Neural progenitor cell (in vitro differentiated cells): ENCODE measurements around the gene OPCML. TPM values are rescaled to one million over a fixed set of nuclear protein-coding genes. Genes with fewer than 3 reads are reported as not detected.

Experiments used
- DNase-seq: peaks from one replicate; pipeline ENCODE4 v3.0.0-alpha.2; 2016; ENCODE audit warnings: low spot score
- H2AFZ ChIP-seq: fragments of 200-600 bp; sonication (generic); replicated peaks from 2 replicates; pipeline ENCODE4 v1.6.1; 2016; ENCODE audit warnings: antibody characterized with exemption
- H3F3A ChIP-seq: fragments of 200-600 bp; sonication (generic); 2 replicates; pipeline ENCODE4 v1.6.1; 2016; ENCODE audit warnings: antibody characterized with exemption, low read depth
- H3K27ac ChIP-seq: fragments of 200-600 bp; sonication (generic); 2 replicates; pipeline ENCODE4 v1.5.1; 2016; ENCODE audit warnings: mild to moderate bottlenecking
- H3K27me3 ChIP-seq: fragments of 200-600 bp; sonication (generic); 2 replicates; pipeline ENCODE4 v1.6.1; 2016; ENCODE audit warnings: mild to moderate bottlenecking, moderate library complexity
- H3K36me3 ChIP-seq: fragments of 200-600 bp; sonication (generic); 2 replicates; pipeline ENCODE4 v1.5.1; 2016
- H3K4me1 ChIP-seq: fragments of 200-600 bp; sonication (generic); 2 replicates; pipeline ENCODE4 v1.6.1; 2016; ENCODE audit warnings: mixed run types
- H3K4me2 ChIP-seq: fragments of 200-600 bp; sonication (generic); 2 replicates; pipeline ENCODE4 v1.6.1; 2016
- H3K4me3 ChIP-seq: fragments of 200-600 bp; sonication (generic); 2 replicates; pipeline ENCODE4 v1.5.1; 2016
- H3K79me2 ChIP-seq: fragments of 200-600 bp; sonication (generic); 2 replicates; pipeline ENCODE4 v1.6.1; 2016; ENCODE audit warnings: low read depth
- H3K9ac ChIP-seq: fragments of 200-600 bp; sonication (generic); 2 replicates; pipeline ENCODE4 v1.6.1; 2016
- H3K9me3 ChIP-seq: fragments of 200-600 bp; sonication (generic); 2 replicates; pipeline ENCODE4 v1.5.1; 2016; ENCODE audit warnings: low read depth
- H4K20me1 ChIP-seq: fragments of 200-600 bp; sonication (generic); 2 replicates; pipeline ENCODE4 v1.6.1; 2016; ENCODE audit warnings: low read depth
- H3K27ac Mint-ChIP-seq: 3 replicates; pipeline ENCODE4 v1.8.0; 2021; ENCODE audit warnings: mixed read lengths
- H3K27me3 Mint-ChIP-seq: 2 replicates; pipeline ENCODE4 v1.8.0; 2022; ENCODE audit warnings: low read depth, mild to moderate bottlenecking, inconsistent platforms, moderate library complexity, mixed read lengths; ENCODE audit not compliant: insufficient read depth
- H3K36me3 Mint-ChIP-seq: 3 replicates; pipeline ENCODE4 v1.8.0; 2021; ENCODE audit warnings: mixed read lengths
- H3K4me1 Mint-ChIP-seq: 3 replicates; pipeline ENCODE4 v1.8.0; 2021; ENCODE audit warnings: mixed read lengths
- H3K4me3 Mint-ChIP-seq: 3 replicates; pipeline ENCODE4 v1.8.0; 2021; ENCODE audit warnings: mild to moderate bottlenecking, moderate library complexity, mixed read lengths
- H3K9me3 Mint-ChIP-seq: 3 replicates; pipeline ENCODE4 v1.8.0; 2020; ENCODE audit warnings: mixed read lengths
- EZH2 ChIP-seq: fragments of 200-600 bp; sonication (generic); IDR thresholded peaks from 2 replicates; pipeline ENCODE4 v1.6.1; 2017; ENCODE audit warnings: antibody characterized with exemption, mild to moderate bottlenecking, moderate library complexity
- EZH2phosphoT487 ChIP-seq: fragments of 200-600 bp; sonication (generic); IDR thresholded peaks from 2 replicates; pipeline ENCODE4 v1.6.1; 2017; ENCODE audit warnings: antibody characterized with exemption
- total RNA-seq: library from RNA; depleted of rRNA; stranded (reverse); fragments of >200 nt; gene quantifications from 2 replicates; pipeline ENCODE4 v1.2.3, GENCODE V29; 2015; ENCODE audit warnings: low replicate concordance
- TF ChIP-seq, protein P1 (sequence below): fragments of 200-600 bp; sonication (generic); IDR thresholded peaks from 2 replicates; pipeline ENCODE4 v1.5.1; 2017; ENCODE audit warnings: antibody characterized with exemption, mild to moderate bottlenecking

OPCML gene
- total RNA-seq, 1 donor from 2014 or later: 0.02 TPM

DNA sequence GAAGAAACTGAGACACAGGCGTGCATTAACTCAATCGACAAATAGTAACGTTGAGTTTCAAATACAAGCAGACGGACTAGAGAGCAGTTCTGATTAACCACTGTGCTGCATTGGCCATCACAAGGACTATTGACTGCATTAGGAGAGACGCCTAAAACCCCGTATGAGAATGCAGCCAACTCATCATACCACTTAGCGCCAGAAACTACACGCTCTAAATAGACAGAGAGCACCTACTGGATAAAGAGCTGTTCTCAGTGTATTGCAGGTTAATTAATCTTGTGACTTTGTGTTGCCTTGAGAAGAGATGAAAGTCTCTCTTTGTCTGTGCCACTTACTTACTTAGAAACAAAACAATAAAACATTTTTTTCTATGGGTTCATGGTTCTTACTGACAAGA, 484.0 kb downstream of the OPCML start:
- TF ChIP-seq, protein P1, sequence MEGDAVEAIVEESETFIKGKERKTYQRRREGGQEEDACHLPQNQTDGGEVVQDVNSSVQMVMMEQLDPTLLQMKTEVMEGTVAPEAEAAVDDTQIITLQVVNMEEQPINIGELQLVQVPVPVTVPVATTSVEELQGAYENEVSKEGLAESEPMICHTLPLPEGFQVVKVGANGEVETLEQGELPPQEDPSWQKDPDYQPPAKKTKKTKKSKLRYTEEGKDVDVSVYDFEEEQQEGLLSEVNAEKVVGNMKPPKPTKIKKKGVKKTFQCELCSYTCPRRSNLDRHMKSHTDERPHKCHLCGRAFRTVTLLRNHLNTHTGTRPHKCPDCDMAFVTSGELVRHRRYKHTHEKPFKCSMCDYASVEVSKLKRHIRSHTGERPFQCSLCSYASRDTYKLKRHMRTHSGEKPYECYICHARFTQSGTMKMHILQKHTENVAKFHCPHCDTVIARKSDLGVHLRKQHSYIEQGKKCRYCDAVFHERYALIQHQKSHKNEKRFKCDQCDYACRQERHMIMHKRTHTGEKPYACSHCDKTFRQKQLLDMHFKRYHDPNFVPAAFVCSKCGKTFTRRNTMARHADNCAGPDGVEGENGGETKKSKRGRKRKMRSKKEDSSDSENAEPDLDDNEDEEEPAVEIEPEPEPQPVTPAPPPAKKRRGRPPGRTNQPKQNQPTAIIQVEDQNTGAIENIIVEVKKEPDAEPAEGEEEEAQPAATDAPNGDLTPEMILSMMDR: no peak
- no peak for TF ChIP-seq EZH2
- no peak for TF ChIP-seq EZH2phosphoT487
- no peaks in the 10 kb centered on the region for H3K9me3 ChIP-seq
- H2AFZ ChIP-seq: no peak overlapping the region
- no peaks in the 10 kb centered on the region for H3K36me3 ChIP-seq
- peaks cover 10% of the 10 kb centered on the region for H3K27me3 Mint-ChIP-seq
- H3K27me3 ChIP-seq: no peaks in the 10 kb centered on the region
- no peak overlapping the region for H3K4me3 ChIP-seq
- no peaks in the 10 kb centered on the region for H4K20me1 ChIP-seq
- peaks cover 7% of the 10 kb centered on the region for H3K4me1 ChIP-seq
- H3K79me2 ChIP-seq: no peaks in the 10 kb centered on the region
- H3F3A ChIP-seq: no peaks in the 10 kb centered on the region
- H3K4me1 Mint-ChIP-seq: peaks cover 24% of the 10 kb centered on the region
- DNase-seq: no peak
- no peaks in the 10 kb centered on the region for H3K9me3 Mint-ChIP-seq
- no peak overlapping the region for H3K4me2 ChIP-seq
- no peak overlapping the region for H3K4me3 Mint-ChIP-seq
- H3K27ac Mint-ChIP-seq: no peak overlapping the region
- H3K27ac ChIP-seq: no peak overlapping the region
- H3K36me3 Mint-ChIP-seq: no peaks in the 10 kb centered on the region
- no peak overlapping the region for H3K9ac ChIP-seq

DNA sequence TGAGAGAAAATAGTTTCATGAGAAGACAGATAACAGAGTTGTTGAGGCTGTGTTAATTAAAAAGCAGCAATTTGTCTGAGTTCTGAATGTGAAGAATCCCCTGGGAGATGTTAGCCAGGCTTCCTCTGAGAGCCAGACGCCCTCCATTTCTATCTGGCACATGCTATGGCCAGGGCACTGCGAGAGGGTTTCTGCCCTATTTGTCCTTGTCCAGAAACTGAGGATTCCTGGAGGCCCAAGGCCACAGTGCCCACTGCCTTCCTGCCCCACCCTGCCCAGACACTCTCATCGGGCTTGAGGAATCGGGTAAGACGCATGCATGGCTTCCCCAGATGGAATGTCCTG, 484.6 kb downstream of the OPCML start:
- Mint-ChIP-seq H3K27ac (peak overlapping the region; percentile 40), H3K4me3 (no peak overlapping the region), H3K9me3 (no peaks in the 10 kb centered on the region), H3K36me3 (no peaks in the 10 kb centered on the region), H3K4me1 (peaks cover 24% of the 10 kb centered on the region), H3K27me3 (peaks cover 10% of the 10 kb centered on the region)
- no peak for DNase-seq
- no peaks in the 10 kb centered on the region for H4K20me1 ChIP-seq
- peaks cover 7% of the 10 kb centered on the region for H3K4me1 ChIP-seq
- H3K9me3 ChIP-seq: no peaks in the 10 kb centered on the region
- no peak overlapping the region for H3K27ac ChIP-seq
- H3K4me2 ChIP-seq: no peak overlapping the region
- no peak for TF ChIP-seq EZH2phosphoT487
- TF ChIP-seq, protein P1: no peak
- H3F3A ChIP-seq: no peaks in the 10 kb centered on the region
- no peaks in the 10 kb centered on the region for H3K79me2 ChIP-seq
- H3K9ac ChIP-seq: no peak overlapping the region
- H3K4me3 ChIP-seq: no peak overlapping the region
- H3K27me3 ChIP-seq: no peaks in the 10 kb centered on the region
- H3K36me3 ChIP-seq: no peaks in the 10 kb centered on the region
- no peak overlapping the region for H2AFZ ChIP-seq

DNA sequence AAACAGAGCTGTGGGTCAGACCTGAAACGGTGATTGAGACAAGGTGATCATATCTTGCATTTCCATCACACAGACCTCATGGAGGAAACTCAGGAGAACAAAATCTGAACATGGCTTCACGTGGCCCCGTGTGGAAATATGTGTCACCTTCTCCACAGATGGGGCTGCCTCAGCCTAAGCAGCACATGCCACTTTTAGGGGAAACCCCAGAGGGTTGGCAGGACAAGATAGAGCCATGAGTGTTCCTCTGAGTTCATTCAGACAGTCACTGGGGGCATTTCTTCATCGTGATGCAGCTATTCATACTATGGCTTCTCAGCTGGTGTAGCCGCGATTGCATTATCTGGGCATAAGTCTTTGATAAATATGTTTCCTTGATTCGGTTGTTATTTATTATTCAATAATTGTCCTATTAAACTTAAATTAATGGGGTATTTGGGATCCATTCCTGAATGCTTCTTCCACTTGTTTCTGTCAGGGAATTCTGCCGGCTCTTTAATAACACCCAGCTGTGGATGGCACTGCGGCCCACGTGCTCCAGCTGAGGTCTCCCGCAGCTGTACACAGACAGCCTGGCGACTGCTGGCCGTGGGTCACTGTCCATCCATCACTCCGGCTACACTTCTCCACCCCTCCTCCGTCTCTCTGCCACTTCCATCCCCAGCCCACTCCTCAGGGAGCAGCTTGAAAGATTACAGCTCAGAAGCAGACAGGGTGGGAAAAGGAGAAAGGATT, 485.1 kb downstream of the OPCML start:
- Mint-ChIP-seq H3K9me3 (no peaks in the 10 kb centered on the region), H3K4me3 (no peak overlapping the region), H3K27ac (peak overlapping the region; percentile 40), H3K27me3 (peaks cover 10% of the 10 kb centered on the region), H3K4me1 (peaks cover 24% of the 10 kb centered on the region), H3K36me3 (no peaks in the 10 kb centered on the region)
- Histone ChIP-seq H3K4me2 (no peak overlapping the region), H3K9me3 (no peaks in the 10 kb centered on the region), H3K36me3 (no peaks in the 10 kb centered on the region), H3K79me2 (no peaks in the 10 kb centered on the region), H3K4me1 (peaks cover 7% of the 10 kb centered on the region), H4K20me1 (no peaks in the 10 kb centered on the region), H3K27ac (no peak overlapping the region), H3K9ac (no peak overlapping the region), H3K27me3 (no peaks in the 10 kb centered on the region), H3F3A (no peaks in the 10 kb centered on the region), H2AFZ (no peak overlapping the region), H3K4me3 (no peak overlapping the region)
- DNase-seq: no peak
- no peak for TF ChIP-seq EZH2
- no peak for TF ChIP-seq EZH2phosphoT487
- TF ChIP-seq, protein P1: no peak
